Neutrophil (primary cell): ENCODE measurements around the gene UBLCP1.

ENCODE experiments used
- H3K27ac ChIP-seq: fragments of 200-600 bp; sonication (generic); 2 replicates; pipeline ENCODE4 v1.5.1; 2016; ENCODE audit warnings: mild to moderate bottlenecking, moderate library complexity
- H3K27me3 ChIP-seq: fragments of 200-600 bp; sonication (generic); 2 replicates; pipeline ENCODE4 v1.6.0; 2016; ENCODE audit warnings: mild to moderate bottlenecking
- H3K36me3 ChIP-seq: fragments of 200-600 bp; sonication (generic); 2 replicates; pipeline ENCODE4 v1.5.1; 2017
- H3K4me1 ChIP-seq, 2 experiments: fragments of 200-600 bp in 1 of 2; sonication (generic) in 1 of 2; 1 replicate in 1 of 2; 2 replicates in 1 of 2; pipeline versions ENCODE4 v1.5.1 to v1.6.1; 2013 to 2016; ENCODE audit warnings: low read depth in 1 of 2, low read length in 1 of 2, mild to moderate bottlenecking in 1 of 2, moderate library complexity in 1 of 2; ENCODE audit not compliant: control insufficient read depth in 1 of 2, insufficient read depth in 1 of 2
- H3K4me3 ChIP-seq, 2 experiments: fragments of 200-600 bp in 1 of 2; sonication (generic) in 1 of 2; 1 replicate in 1 of 2; 2 replicates in 1 of 2; pipeline ENCODE4 v1.5.1; 2013 to 2016; ENCODE audit warnings: low read depth in 1 of 2, low read length in 1 of 2, mild to moderate bottlenecking in 1 of 2, moderate library complexity in 1 of 2
- H3K9me3 ChIP-seq: fragments of 200-600 bp; sonication (generic); 2 replicates; pipeline ENCODE4 v1.5.1; 2016
- TF ChIP-seq, protein P1 (sequence below): fragments of 200-600 bp; sonication (generic); IDR thresholded peaks from 2 replicates; pipeline ENCODE4 v1.5.1; 2016; ENCODE audit warnings: antibody characterized with exemption

The UBLCP1 gene

GRCh38 chr5:159333545-159333925 is 70.4 kb downstream of the UBLCP1 start:
- Histone ChIP-seq H3K27ac (no peak overlapping the region), H3K9me3 (no peaks in the 10 kb centered on the region), H3K4me1 (peaks cover 24 to 34% of the 10 kb centered on the region in 2 experiments), H3K27me3 (peaks cover 36% of the 10 kb centered on the region), H3K36me3 (no peaks in the 10 kb centered on the region), H3K4me3 (no peak overlapping the region)
- TF ChIP-seq, protein P1, sequence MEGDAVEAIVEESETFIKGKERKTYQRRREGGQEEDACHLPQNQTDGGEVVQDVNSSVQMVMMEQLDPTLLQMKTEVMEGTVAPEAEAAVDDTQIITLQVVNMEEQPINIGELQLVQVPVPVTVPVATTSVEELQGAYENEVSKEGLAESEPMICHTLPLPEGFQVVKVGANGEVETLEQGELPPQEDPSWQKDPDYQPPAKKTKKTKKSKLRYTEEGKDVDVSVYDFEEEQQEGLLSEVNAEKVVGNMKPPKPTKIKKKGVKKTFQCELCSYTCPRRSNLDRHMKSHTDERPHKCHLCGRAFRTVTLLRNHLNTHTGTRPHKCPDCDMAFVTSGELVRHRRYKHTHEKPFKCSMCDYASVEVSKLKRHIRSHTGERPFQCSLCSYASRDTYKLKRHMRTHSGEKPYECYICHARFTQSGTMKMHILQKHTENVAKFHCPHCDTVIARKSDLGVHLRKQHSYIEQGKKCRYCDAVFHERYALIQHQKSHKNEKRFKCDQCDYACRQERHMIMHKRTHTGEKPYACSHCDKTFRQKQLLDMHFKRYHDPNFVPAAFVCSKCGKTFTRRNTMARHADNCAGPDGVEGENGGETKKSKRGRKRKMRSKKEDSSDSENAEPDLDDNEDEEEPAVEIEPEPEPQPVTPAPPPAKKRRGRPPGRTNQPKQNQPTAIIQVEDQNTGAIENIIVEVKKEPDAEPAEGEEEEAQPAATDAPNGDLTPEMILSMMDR: no peak
